ENCODE data around the gene TUB. TPM values are rescaled to one million over a fixed set of nuclear protein-coding genes. Genes with fewer than 3 reads are reported as not detected.

TUB gene
- total RNA-seq, 1 donor from 2014 or later, result 11.3 TPM

DNA sequence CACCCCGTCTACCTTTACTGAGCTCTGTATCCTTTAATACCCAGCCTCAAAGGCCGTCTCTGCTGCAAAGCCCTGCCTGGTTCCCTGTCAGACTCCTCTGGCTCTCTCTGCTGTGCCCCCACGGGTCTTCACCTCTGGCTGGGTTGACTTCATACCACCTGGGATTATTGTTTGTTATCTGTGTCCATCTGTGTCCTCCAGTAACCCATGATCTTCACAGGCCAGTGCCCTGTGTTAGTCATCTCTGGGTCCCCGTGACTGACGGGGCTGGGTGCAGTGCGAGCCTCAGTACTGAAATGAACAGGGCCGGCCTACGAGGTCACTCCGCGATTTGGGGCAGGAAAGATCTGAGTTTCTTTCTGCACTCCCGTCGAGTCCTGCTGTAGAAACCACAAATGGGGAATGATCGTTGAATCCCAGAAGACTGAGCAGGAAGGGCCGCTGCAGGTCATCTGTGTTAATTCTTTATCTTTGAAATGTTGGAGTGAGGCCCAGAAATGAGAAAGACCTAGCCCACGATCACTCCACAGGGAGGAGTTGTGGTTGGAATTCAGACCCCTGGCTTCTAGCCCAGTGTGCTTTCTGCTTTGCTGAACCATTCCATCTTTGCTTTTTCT is 12.3 kb upstream of the TUB start:
- peak; percentile 59 for DNase-seq (ENCODE audit: low spot score)

DNA sequence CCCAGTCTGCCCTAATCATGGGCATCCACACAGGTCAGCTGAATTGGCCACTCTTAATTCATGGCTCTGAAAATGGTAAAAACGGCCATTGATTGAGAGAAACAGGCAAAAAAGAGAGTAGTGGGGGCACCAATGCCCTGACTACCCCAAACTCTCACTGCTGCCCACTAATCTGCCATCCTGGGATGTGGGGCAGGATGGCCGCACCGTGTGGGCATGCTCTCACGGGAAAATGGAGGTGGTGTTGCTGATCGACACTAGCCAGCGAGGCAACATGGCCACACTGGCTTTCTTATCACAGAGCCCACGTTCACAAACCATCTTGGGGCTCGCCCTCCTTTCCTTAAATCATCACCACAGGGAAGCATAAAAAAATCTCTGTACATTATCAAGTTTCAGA is 11.2 kb upstream of the TUB start:
- no peak for DNase-seq (ENCODE audit: low spot score)

DNA sequence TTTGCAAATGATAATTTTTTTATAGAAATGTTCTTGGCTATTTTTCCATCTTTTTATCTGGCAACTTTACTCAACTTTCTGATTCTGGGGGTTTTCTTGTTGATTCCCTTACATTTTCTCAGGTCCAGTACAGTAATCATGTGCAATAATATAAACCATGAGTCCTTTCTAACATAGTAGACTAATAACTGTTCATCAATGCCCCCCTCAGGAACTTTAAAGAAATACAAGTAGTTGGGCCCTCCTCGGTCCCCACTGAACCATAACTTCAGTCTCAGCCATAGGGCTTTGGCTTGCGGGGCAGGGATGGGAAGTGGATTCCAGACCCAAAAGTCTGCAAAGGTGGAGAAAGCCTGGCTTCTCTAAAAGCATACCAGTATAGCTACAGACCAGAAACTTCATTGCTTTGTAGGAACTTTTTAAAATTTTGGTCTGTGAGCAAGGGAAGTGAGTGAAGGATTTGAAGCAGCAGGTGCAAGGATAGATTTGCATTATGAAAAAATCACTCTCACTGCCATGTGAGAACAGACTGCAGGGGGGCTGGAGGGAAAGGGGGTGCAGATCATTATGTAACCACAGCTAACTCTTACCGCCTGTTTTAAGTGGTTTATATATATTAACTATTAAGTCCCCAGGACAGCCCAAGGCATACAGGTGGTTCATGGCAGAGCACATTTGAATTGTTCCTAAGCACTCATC is 10.4 kb upstream of the TUB start:
- DNase-seq (ENCODE audit: low spot score), result no peak

DNA sequence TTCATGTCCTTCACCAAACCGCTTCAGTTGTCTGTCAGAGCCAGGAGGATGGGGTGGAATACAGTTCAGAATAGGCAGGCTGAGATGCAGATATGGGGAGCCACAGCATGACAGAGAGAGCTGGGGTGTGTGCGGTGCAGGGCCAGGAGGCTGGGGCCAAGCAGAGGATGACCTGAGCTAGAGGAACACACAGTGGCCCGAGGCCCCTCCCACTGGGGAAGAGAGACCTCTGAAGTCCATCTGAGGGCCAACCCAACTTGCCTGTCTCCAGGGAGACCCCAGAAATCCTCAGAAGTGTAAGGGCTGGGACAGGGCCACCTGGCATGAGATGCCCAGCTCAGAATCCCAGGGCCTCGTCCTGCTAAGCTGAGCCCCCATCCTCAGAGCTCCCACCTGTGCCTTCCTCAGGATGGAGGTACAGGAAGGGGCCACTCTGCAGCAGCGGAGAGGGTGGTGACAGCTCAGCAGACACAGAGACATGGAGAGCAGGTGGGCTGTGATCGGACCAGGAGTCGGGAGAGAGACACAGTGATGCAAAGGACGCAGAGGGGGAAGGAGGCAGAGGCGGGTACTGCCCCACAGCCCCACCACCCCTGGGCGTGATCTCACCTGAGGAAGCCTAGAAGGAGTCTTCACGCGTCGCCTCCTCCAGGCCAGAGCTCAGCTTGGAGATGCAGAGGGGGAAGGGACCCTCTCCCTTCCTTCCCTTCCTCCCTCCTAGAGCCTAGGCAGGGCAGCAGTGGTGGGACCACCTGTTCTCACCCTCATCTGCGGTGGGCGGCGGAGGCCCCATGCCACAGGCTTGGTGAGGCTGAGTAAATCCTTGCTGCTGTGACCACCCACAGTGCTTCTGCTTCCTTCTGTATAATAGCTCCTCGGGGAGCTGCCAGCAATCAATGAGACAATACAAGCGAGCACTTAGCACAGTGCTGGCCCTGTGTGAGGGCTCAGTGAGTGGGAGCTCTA is 9.1 kb upstream of the TUB start:
- DNase-seq (ENCODE audit: low spot score), result no peak

DNA sequence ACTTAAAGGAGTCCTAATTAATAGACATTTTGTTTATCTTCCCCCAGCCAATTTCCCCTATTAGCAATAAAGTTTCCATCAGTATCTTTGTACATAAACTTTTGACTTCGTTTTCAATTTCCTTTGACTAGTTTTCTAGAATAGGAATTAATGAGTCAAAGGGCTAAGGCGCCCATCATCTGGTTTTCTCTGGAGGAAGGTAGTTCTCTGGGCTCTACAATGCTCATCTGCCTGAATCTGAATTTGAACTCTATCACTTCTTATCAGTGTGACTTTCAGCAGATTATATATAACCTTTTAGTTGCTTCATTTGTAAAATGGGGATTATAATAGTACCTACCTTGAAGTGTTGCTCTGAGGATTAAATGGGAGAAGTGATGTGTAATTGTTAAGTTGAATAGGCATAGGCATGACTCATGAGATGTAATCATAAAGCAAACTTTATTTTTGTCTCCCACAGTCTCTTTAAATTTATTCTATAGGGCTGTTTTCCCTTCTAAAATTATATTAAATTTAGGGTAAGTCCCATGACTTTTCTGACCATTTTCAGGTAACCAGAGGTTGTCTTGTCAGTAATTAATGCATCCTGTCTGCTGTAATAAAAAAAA is 5.8 kb upstream of the TUB start:
- DNase-seq (ENCODE audit: low spot score), result no peak

DNA sequence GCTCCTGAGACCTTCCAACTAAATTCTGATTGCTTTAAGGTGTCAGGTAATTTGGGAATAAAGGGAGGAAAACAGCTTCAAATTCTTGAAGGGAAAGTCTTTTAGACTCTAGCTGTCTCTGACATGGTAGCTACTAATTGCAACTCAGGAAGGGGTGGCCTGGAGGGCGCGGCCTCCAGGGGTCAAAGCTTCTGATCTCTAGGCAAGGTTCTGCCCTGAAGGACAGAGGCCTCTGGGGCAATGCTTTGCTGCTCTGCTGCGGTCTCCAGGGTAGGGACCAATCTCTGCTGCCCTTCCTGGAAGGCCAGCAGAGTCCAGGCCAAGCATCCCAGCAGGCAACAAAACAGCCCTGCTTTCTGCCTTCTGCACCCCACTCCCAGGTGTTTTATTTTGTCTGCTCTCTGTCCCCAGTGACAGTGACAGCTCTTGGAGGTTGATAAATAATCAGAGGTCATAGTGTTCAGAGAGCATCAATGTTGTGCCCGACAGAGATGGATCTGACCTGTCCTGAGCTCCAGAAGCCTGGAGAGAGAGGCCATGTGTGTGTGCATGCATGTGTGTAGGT is 1.8 kb upstream of the TUB start:
- no peak for DNase-seq (ENCODE audit: low spot score)

DNA sequence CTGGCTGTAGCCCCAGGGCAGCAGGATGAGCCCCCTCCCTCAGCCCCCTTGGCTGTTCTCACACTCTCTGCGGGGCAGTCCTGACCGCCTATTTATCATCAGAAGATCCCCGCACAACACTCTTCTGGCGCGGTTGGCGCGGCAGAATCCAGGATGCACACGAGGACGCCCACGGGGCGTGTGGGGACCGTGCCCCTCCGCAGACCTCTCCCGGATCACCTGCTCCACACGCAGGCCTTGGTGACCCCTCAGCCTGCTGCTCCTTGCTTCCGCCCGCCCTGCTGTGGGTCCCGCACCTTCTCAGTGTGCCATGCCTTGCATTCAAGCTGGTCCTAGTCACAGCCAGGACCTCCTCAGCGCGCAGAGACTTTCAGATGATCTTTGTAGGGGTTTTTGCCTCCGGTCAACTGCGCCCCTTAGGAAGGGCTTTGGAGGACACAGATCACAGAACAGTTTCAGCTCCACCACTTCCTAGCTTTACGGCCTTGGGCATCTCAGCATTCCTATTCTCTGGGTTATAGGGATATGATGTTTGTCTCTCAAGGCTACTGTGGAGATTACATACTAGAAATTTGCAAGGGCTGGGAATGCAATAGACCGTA is 841 bp upstream of the TUB start:
- no peak for DNase-seq (ENCODE audit: low spot score)

DNA sequence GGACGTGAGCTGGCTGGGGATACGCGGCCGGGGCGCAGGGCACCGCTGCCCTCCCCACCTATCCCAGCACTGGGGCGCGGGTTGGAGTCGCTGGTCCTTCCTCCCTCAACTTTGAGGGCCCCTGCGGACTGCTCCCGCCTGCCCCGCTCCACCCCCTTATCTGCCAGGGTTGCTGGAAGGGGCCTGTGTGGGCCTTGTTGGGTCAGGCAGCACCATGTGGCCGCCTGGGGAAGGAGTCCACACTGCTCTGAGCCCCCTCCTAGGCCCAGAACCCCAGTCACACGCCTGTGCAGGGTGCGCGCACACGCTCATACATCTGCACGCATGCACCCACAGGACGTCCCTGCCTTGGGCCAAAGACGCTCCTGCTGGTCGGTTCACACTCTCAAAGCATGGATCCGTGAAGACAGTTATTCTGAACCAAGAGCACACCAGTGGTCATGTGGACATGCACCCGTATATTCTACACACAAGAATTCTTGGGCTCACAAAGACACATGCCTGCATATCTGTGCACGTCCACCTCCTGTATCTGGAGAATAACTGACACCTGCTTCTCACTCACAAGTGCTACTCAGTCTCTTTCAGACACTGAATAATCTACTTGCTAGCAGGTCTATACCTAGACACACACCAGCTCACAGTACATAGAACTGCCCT is 710 bp downstream of the TUB start:
- no peak for DNase-seq (ENCODE audit: low spot score)

DNA sequence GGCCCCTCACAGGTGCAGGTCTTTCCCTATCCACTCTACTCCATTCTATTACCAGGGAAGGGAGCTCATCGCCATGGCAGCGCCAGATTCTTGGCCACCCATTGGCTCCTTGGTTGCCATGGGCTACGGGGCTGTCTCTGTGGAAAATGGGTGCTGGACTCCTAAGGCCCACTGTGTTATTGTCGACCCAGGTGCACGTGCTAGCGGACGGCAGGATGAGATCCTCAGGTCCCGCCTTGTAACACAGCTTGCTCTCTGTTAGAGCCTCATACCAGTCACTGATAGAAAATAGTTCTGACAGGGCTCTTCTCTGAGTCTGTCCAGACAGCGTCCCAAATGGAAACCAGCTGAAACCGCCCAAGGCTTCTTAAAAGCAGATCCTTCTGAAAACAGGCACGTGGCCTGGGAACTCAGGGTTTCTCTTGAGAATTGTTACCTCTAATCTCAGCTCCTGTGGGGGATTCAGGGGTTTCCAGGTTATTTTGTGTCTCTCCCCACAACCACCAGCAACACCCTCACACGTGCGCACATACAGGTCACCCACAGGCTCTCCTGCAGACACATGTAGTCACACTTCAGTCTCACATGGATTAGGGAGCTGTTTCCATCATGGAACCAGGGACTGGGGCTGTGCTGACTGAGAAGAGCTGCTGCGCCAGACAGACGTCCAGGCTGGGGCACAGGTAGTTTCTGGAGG is 1.5 kb downstream of the TUB start:
- peak; percentile 49 for DNase-seq (ENCODE audit: low spot score)

DNA sequence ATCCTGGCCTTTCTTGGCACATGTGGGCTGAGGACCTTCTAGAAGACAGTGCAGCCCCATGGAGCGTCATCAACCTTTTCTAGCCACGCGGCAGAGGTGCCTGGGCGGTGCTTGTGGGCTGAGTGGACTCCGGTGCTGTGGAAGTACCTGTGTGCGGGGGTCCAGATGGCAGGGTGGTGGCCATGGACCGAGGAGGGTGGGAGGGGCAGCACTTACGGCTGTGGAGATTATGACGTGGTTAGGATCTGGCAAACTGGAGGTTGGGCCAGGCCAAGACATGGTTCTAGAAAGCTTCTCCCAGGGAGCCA is 2.0 kb downstream of the TUB start:
- no peak for DNase-seq (ENCODE audit: low spot score)

DNA sequence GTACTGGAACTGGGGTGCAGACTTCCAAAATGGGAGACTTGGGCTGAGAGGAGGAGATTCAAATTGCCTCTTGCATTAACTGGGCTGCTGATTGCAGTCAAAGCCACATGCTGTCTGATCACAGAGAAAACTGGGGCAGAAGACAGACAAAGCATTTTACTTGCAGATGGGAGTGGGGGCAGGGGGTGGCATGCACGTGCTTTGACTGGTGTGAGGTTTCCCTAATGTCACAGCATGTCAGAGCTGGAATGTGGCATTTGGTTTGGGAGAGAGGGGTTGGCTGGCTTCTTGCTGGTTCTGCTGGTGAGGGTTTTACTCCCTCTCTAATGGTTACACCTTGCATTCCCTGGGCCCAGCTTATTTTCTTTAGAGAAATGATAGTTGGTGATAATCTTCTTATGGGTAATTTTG is 2.9 kb downstream of the TUB start:
- DNase-seq (ENCODE audit: low spot score), result no peak

DNA sequence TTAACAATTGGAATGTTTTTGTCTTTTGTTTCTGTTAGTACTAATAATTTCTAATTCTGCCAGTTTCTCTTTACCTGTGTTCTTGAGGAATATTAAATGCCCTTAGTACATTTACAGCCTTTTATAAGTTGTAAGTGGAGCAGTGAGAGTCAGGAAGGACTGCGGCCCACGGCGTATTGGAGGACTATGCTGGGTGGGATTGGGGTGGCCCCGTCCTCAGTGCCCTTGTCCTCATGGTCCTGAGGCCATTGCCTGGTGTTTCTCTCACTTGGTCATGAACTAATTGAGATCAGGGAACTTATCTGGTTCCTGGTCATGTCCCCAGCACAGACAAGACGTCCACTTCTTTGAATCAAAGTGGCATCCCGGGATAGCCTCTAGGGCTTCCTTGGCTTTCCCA is 3.3 kb downstream of the TUB start:
- DNase-seq (ENCODE audit: low spot score), result no peak

DNA sequence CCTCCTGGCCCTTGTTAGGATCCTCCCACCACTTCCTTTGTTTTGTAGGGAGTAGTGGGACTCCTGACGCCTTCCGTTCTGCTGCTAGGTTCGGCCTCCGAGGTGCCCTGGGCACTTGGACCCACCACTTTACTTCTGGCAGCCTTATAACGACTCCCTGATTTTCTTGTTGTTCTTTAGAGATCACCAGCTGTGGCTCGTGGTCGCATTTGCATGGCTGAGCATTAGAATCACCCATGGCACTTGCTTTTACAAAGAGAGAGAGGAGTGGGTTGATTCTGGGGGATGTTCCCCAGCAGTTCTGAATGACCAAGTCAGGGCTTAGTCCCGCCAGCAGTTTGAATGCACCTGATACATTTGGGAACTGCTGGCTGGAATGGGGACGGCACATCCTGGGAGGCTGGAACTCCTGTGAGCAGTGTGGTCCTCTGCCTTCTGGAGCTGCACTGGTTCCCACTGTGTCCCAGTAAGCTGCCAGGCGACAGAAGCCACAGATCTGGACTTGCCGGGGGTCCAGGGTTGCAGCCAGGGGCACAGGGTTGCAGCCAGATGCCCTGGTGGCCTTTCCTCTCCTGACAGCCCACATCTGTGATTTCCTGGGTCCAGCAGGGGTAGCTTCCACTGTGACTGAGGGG is 4.1 kb downstream of the TUB start:
- DNase-seq (ENCODE audit: low spot score), result no peak

DNA sequence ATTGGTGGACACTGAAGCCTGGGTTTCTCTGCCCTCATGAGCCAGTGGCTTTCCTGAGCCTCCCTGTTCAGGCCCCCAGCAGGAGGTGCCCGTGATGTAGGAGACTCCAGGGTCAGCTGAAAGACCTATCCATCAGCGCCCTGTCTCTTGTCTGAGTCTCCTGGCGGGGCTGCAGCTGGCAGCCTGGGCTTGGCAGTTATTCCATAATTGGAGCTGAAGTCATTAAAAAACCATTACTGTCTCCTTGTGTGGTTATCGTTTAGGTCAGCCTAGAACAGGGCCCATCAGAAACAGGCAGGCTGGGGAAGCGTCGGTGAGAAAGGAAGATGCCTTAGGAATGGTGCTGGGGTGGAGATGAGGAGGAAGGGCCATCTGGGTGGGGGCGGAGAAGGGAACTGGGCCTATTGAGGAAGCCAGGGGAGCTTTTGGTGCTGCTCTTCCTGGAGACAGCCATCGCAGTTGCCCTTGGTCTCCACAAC is 5.0 kb downstream of the TUB start:
- DNase-seq (ENCODE audit: low spot score), result no peak

DNA sequence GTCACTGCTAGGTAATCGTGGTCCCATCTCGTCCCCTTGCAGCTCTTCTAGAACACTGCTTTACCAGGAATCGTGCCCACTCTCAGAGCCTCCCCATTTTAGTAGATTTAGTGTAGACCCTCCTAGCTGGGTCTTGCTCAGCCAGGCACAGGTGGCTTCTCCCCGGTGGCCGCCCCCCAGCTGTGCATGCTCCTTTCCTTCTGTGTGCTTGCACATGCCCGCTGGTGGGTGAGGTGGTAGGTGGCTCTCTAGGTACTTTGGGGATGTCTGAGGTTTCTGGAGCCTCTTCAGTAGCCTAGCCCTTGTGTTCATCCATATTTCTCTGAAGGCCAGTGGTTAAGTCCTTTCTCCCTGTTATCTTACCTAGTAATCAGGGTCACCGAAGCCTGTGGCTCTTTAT is 5.6 kb downstream of the TUB start:
- no peak for DNase-seq (ENCODE audit: low spot score)

DNA sequence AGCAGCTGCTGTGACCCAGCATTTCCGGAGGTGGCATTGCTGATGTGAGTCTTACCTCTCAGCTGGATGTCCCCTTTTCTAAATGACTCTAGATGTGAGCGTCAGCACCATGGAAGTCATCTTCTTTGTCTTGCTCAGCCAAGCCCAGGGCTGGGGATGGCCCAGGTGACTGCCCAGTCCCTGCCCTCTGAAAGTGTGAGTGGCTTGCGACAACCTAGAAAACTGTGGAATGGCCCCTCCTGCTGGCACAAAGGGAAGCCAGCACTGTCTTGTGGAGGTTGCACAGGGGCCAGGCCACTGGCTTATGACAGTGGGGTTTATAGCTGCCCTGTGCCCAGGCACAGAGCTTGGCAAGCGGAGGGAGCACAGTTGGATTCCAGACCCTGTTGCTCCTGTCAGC is 6.2 kb downstream of the TUB start:
- no peak for DNase-seq (ENCODE audit: low spot score)

DNA sequence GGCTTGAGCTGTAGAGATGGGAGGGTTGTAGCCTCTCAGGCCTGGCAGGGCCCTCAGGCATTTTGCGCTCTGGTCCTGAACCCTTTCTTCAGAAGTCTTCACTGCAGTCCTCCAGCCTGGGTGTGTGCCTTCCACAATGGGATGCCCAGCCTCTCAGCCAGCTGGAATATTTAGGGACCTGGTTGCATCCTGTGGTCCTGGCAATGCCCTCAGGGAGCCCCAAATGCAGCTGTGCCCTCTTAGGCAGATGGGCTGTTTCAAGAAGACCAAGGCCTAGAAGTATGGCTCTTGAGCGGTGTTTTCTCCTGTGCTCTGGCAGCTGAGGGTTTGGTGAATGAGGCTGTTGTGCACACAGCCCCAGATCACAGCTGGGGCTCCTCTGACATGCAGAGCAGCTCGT is 6.7 kb downstream of the TUB start:
- no peak for DNase-seq (ENCODE audit: low spot score)

DNA sequence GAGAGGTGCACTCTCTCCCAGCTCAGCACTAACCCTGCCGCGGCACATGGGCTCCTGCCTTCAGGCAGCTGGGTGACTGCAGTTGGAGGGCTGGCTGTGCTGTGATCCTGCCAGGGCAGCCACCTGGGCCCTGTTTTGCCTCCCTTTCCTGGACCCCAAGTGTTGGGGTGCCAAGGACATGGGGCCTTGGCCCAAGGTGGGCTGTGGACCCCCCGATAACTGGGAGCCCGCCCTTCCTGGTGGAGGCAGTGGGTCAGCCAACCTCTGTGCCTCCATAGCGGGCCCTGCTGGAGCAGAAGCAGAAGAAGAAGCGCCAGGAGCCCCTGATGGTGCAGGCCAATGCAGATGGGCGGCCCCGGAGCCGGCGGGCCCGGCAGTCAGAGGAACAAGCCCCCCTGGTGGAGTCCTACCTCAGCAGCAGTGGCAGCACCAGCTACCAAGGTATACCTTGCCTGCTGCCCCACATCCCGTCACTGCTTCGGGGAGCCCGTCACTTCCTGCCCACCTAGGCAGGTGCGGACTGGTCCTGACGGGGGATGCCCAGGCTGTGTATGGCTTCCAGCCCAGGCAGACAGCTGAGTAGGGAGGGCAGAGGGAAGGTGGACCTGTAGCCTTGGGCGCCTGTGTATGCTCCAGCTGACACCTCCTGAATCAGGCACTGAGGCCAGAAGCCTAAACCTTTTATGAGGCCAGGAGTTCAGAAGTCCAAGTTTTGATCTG is 8.9 kb downstream of the TUB start:
- DNase-seq (ENCODE audit: low spot score), result no peak

DNA sequence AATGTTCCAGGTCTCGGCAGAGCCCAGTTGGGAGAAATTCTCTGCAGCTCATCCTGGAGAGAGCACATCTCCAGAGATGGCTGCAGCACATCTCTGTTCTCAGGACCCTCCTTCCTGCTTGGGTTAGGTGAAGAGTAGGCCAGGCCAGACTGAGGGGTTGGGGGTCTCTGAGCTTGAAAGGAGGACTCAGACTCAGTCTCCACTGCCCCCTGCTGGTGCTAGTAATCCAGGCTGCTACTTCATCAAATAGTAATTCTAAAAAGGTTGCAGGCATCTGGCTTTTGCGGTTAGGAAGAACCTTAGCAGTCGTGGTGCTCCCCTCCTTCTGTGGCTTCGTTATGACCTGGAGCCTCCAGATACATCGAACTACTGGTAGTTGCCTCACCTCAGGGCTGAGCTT is 9.7 kb downstream of the TUB start:
- DNase-seq (ENCODE audit: low spot score), result no peak

All from mucosa of gallbladder (tissue), 1 donor.